Fibroblast of skin of right biceps (primary cell): Measurements from ENCODE around the gene BARX1.
"Not testable (repeated sequence)": the region's sequence is repeated elsewhere in the genome, so short reads cannot be mapped to it uniquely, and the experiment has no call there.

Experiments used
- DNase-seq: peaks from one replicate; pipeline ENCODE4 v3.0.0-alpha.2; 2013

The BARX1 gene, protein sequence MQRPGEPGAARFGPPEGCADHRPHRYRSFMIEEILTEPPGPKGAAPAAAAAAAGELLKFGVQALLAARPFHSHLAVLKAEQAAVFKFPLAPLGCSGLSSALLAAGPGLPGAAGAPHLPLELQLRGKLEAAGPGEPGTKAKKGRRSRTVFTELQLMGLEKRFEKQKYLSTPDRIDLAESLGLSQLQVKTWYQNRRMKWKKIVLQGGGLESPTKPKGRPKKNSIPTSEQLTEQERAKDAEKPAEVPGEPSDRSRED

DNA sequence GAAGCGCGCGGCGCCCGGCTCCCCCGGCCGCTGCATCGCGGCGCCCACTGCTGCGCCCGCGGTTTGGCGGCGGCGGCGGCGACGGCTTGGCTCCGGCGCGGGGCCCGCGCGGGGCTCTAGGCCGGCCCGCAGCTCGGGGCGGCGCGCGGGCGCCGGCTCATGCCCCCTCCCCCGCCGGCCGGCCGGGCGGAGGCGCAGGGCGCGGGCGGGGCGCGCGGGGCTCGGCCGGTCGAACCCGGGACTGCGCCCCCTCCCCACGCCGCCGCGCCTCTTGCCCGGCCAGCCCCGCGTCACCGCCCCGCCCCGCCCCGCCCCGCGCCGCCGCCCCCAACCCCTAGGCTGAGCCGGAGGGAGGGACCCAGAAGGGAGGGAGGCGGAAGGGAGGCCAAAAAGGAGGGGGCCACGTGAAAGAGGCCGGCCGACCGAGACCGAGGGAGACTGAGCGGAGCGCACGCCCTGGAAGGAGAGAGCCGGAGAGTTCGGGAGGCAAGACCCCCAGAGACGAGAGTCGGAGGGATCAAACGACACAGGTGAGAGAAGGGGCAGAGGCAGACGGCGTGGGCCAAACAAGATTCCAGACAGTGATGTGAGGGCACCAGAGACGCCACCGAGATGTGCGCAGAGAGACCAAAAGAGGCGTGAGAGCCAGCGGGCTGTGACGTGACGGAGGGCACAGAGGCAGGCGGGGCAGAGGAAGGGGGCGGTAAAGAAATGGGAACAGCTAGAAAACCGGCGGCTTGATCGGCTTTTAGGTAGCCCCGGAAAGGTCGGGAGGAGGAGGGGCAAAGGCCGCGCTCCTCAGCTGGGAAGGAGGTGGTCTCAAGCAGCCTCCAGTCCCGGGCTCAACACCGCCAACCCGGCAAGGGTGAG lies at the start of gene BARX1:
TSS of gene BARX1 (minus strand) at position 245 of the 870 bp plus-strand sequence. CDS start at position 36, 209 bp downstream.
- no peak for DNase-seq

DNA sequence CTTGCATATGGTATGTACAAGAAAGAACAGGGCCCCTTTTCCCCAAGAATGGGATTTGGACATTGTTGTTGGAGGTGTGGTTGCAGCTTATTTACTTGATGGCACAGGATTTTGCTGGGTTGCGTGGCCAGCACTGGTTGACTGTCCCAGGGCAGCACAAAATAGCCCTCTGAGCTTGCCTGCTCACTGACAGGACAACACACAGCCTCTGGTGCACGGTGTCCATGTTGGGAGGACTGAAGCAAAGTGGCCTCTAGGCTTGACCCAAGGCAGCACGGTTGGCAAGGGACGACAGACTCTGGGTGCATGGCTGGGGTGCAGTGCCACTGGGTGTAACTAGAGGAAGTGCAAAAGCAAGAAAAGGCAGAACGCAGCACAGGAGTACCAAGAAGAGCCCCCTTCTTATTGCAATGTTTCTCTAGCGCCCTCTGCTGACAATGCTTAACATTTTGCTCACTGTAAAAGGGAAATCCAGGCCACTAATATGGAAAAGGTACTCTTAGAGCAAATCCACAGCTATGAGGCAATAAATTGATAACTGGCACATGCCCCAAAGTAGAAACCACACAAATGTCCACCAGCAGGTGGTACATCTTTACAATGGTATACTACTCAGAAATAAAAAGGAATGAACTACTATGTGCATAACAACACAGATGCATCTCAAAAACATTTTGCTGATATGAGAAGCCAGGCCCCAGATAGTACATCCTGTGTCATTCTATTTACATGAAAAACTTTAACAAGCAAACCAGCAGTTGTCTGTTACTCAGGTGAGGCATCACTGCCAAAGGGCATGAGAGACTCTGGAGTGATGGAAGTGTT lies 47.4 kb upstream of the BARX1 start:
- peak; percentile 38 for DNase-seq

DNA sequence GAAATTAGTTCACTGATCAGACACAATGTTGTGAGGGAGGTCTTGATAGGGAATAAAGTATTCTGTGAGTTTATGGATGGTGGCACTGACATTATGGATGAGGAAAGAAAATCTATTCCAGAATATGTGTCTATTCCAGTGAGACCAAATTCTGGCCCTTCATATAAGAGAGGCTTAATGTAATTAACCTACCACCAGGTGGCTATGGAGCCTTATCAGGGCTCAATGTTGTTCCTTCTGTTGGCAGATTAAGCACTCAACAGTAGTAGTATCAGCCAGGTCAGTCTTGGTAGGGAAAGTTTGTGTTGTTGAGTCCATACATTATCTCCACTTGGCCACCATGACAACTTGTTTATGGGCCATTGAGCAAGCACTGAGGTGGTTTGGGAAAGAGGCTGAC lies 41.7 kb upstream of the BARX1 start:
- DNase-seq = no peak

DNA sequence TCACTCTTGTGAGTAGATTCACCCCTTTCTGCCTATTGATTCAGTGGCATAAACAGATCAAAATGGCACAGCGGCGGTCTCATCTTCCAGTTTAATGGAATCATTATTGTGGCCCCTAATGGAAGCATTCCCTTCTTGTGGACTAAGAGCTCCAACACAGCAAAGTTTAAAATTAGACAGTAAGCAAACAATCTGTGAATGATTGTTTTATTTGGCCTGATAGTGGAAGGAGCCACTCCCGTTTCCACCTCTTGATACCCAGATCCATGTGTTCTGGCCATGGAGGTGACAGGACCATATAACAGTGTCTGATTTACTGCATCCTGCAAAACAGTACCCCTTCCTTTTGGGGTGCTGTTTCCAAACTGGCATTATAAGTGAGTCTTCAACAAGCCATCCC lies 41.2 kb upstream of the BARX1 start:
- DNase-seq = no peak

DNA sequence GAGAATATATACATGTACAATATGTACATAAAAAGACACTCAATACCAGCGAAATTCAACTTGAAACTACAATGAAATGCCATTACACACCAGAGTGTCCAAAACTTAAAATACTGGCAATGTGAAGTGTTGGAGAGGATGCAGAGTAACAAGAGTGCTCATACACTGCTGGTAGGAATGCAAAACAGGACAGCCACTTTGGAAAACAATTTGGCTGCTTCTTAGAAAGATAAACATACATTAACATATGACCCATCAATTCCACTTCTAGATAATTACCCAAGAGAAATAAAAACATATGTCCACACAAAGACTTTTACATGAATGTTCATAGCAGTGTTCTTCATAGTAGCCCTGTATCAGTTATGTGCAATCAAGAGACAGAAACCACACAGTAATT lies 39.4 kb upstream of the BARX1 start:
- no peak for DNase-seq

DNA sequence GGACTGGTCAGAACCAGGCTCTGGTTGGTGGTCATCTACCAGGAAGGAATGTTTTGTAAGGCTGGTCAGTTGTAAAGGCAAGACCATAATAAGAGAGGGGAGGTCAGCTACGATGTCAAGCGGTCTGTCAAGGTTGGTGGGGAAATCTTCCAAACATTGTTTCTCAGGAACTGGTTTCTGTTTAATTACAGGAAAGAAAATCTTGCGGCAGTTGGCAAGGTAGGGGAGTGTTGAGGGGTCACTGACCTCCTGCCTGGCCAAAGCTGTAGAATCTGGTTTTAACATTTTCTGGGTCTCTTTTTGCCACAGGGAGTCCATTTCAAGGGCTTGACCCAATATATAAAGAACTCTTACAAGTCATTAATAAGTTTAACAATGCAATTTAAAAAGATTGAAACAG lies 39.0 kb upstream of the BARX1 start:
- no peak for DNase-seq

DNA sequence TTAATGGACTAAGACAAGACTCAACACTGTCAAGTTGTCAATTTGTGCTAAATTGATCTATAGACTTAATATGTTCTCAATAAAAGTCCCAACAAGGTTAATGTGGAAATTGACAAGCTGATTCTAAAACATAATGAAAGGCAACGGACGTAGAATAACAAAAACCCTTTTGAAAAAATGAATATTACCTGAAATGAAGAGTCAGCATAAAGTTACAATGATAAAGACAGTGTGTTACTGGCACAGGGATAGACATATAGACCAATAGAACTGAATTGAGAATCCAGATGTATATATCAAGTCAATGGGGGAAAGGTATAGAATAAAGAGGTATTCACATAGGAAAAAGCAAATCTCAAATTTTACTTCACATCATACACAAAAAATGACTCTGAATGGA lies 37.7 kb upstream of the BARX1 start:
- no peak for DNase-seq

DNA sequence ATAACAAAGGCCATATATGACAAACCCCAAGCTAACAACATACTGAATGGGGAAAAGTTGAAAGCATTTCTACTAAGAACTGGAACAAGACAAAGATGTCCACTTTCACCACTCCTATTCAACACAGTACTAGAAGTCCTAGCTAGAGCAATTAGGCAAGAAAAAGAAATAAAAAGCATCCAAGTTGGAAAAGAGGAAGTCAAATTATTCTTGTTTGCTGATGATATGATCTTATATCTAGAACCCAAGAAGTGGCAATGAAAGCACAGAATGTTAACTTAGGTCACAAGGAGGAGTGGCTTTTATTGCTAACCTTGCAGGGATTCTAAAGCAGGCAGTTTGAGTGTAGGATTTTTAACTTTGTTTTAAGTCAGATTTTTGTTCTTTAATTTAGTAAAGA lies 35.3 kb upstream of the BARX1 start:
- no peak for DNase-seq

DNA sequence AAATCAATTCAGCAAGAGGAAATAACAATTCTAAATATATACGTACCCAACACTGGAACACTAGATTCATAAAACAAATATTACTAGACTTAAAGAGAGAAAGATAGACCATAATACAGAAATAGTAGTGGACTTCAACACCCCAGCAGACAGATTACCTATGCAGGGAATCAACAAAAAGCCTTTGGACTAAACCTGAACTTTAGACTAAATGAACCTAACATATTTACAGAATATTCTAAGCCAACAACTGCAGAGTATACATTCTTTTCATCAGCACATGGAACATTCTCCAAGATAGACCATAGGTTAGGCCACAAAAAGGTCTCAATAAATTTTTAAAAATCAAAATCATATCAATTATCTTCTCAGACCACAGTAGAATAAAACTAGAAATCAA lies 32.9 kb upstream of the BARX1 start:
- no peak for DNase-seq

DNA sequence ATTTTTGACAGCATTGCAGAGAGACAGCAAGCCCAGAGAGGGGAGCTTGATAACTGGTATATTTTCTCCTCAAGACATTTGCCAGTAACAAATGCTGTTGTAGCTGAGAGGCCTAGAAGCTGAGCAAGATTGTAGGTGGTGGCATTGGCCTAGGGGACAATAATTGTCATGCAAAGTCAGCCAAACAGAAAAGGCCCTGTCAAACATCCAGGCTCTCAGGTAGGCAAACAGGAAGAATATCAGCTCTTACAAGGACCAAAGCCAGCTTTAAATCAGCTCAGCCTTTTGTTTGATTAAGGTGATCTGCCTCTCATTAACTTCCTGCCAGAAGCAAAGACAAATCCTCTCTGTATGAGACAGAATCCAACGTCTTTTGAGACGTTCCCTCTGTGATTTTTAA lies 29.7 kb upstream of the BARX1 start:
- no peak for DNase-seq

DNA sequence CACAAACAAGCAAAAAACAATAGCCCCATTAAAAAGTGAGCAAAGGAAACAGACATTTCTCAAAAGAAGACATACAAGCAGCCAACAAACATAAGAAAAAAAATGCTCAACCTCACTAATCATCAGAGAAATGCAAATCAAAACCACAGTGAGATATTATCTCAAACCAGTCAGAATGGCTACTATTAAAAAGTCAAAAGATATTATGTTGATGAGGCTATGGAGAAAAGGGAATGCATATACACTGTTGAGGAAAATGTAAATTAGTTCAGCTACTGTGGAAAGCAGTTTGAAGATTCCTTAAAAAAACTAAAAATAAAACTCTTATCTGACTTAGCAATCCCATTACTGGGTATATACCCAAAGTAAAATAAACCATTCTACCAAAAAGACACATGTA lies 28.7 kb upstream of the BARX1 start:
- no peak for DNase-seq

DNA sequence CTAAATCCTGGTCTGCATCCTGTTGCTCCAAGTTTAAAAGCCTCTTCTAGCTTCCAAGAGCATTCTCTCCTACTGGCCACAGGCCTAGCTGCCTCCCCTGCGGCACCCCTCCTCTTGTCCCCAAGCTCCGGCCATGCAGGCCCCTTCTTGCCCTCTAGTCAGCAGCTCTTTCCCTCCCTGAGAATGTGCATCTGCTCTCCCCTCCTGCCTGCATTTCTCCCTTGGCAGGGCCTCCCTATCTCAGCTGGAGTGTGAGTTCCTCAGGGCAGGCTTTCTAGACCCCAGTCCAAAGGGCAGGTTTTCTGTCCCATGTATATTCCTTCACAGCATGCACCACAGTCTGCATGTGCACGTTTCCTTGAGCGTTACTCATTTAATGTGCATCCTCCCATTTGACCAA lies 24.6 kb upstream of the BARX1 start:
- DNase-seq = no peak

DNA sequence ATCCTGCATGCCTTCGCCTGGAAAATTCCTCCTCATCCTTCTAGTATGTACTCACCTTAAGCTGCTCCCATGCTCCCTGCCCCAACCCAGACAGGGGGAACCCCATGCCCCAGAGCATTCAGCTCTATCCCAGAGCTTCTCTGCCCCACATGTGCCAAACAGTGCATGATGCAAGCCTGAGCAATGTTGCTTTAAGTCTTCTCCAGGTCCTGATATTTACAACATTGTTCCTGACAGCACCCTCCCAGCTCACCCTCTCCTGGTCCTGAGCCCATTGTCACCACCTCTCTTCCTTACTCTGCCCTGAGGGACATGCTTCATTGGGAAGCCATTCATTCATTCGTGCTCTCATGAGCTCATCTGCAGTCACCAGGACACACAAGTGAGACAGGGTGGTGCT lies 23.4 kb upstream of the BARX1 start:
- DNase-seq = no peak

DNA sequence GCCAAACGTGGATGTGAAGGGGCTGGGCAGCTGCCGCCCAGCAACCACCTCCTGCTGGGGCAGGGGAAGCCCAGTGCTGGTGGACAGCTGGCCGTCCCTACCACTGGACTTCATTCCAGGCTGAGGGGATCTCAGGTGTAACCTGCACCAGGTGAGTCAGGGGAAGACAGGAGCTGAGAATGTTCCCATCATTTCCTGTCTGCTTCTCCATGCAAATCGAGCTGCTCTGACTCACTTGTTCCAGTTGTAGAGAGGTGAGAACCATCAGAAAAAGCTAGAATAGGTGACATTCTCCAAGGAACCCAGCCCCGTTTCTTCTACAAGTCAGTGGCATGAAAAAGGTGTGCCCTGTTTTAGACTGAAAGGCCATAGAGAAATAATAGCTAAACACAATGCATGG lies 21.8 kb upstream of the BARX1 start:
- no peak for DNase-seq

DNA sequence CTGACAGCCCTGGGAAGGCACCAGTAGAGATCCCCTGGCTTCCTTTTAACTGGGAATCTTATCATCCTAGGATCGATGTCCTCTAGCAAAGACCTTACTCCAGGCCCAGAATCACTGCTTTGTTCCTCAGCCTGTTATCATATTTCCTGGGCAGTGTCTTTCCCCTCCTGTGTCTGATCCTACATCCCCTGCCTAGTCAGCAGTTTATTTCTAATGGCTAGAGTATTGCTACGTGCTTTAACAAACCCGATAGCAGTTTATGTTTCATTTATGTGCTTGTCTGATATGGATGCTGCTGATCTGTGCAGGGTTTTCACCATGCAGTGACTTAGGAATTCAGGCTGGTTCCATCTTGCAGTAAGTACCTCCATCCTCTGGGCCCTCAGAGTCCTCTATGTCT lies 20.9 kb upstream of the BARX1 start:
- no peak for DNase-seq

DNA sequence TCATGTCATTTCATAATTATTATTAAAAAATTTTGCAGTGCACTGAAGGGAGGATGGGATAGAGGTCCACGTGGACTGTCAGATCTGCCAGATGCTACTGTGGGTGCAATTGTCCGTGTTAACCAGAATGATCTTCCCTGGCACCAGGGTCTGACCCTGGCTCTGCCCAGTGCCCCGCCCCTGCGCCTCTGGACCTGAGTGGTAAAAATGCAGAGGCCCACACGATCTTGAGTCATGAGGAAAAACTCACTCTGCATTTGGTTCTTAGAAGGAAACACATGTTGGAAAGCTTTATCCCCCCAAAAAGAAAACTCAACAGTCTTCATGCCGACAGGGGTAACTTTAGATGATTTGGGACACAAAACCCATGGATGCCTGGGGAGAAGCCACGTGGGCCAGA lies 20.1 kb upstream of the BARX1 start:
- DNase-seq = no peak

DNA sequence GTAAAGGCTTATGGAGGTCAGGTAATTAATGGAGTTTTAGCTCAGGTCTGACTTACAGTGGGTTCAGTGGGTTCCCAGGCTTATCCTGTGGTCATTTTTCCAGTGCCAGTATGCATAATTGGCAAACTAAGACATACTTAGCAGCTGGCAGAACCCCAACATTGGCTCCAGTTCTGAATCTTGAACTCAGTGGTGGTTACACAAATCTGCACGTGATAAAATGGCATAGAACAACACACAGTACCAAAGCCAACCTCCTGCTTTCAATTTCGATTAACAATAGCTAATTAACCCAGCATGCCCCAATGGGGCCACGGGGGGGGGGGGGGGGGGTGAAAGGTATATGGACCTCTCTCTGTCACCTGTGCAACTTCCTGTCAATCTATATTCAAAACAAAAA lies 19.0 kb upstream of the BARX1 start:
- DNase-seq = no peak

DNA sequence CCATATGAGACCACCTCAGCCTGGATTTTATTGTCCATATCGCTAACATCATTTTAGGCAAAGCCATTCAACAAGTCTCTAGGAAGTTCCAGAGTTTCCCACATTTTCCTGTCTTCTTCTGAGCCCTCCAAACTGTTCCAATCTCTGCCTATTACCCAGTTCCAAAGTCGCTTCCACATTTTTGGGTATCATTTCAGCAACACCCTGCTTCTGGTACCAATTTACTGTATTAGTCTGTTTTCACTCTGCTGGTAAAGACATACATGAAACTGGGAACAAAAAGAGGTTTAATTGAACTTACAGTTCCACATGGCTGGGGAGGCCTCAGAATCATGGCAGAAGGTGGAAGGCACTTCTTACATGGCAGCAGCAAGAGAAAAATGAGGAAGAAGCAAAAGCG lies 17.5 kb upstream of the BARX1 start:
- not testable (repeated sequence) for DNase-seq

DNA sequence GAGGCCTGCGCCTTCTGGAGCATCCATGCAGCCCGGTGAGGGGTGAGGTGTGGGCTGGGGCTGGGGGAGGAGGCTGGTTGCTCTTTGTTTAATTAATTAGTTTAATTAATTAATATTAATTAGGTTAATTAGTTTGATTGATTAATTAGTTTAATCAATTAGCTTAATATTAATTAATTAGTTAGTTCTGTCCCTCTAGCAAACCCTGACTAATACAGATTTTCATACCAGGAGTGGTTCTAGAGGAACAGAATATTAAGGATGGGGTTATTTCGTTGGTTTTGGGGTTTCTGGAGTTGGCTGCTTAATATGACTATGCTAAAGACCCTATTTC lies 14.1 kb upstream of the BARX1 start:
- no peak for DNase-seq

DNA sequence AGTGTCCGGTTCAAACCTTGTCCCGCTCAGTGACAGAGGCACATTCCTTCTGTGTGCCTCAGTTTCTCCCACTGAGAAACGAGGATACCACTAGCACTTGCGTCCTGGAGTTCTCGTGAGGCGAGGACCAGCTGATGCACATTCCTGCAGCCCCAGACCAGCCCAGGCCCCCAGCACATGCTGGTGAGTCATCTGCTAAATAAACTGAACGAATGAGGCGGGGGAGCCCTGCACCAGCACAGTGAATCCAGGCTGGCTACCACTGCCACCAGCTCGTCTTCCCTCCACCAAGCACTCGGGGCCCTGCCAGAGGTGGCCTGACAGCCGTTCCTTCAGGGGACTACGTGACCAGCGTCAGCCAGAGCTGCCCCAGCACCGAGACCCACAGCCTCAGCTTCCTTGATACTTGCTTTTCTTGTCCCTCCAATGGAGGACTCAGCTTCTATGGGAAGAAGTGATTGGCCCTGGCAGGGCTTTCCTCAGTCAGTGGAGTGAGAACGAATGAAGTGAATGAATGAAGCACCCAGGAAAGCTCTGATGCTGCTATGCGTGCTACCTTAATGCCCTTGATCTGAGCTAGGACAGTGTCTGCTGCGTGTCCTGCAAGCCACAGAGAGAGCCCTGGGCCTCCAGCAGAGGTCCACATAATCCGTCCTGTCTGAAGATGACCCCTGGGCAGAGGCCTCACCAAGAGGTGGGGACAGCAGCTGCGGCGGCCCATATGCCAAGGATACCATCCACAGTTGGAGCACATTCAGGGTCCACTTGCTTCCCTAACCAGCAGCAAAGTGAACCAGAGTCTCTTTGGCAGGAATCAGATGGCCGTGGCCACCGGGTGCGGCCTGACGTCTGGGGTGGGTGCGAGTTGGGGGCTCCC lies 13.5 kb upstream of the BARX1 start:
- no peak for DNase-seq

DNA sequence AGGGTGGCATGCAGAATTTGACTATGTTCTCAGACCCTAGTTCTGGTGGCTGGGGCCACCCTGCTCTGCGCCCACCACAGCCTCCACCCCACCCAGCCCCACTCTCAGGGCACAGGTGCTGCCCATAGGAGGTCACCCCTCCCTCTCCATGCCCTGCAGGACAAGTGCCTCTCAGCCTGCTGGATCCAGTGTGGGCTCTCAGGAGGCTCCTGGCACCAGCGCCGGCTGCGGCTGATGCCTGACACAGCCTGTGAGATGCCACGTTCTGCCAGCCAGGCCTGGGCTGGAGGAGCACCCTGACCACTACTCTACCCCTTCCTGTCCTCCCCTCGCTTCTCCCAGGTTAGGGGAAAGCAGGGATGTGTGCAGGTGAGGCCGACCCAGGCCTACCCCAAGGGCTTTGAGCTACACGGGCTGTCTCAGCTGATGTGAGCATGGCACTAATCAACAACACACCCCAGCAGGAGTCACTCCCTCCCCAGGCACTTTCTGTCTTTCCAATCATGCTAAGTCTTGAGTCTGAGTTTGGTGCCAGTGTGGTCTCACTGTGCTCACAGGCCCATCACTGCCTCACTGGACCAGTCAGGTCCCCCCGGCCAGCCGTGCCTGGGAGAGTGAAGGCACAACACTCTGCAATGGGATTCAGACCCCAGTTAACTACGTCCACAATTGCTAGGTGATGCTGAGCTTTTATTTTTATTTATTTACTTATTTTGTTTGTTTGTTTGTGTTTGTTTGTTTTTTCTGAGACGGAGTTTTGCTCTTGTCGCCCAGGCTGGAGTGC lies 12.1 kb upstream of the BARX1 start:
- DNase-seq = no peak
